CD14-positive monocyte (primary cell): ENCODE data around the gene EFCC1. TPM values are rescaled to one million over a fixed set of nuclear protein-coding genes. Genes with fewer than 3 reads are reported as not detected.

Source experiments
- DNase-seq, 3 donors: peaks; one replicate each; pipeline ENCODE4 v3.0.0-alpha.2; 2011 to 2022
- H2AFZ ChIP-seq: 2 replicates; pipeline ENCODE4 v1.6.0; 2012; ENCODE audit warnings: mild to moderate bottlenecking, low read depth, low read length, inconsistent platforms; ENCODE audit not compliant: insufficient read depth, poor library complexity, severe bottlenecking
- H3K27ac ChIP-seq, 2 donors: 1 replicate in 1 of 2; 2 replicates in 1 of 2; pipeline ENCODE4 v1.5.1; 2012 to 2013; ENCODE audit warnings: low read length in 2 of 2, control low read depth in 1 of 2, inconsistent platforms in 1 of 2, low read depth in 1 of 2, mild to moderate bottlenecking in 1 of 2
- H3K27me3 ChIP-seq, 2 donors: one replicate each; pipeline versions ENCODE4 v1.6.0 to v1.6.1; 2011 to 2013; ENCODE audit warnings: low read length in 2 of 2; ENCODE audit not compliant: control insufficient read depth in 2 of 2, insufficient read depth in 2 of 2
- H3K36me3 ChIP-seq, 2 donors: replicated peaks in 1 of 2; 1 replicate in 1 of 2; 2 replicates in 1 of 2; pipeline versions ENCODE4 v1.5.1 to v1.6.1; 2012 to 2013; ENCODE audit warnings: low read length in 2 of 2, control low read depth in 1 of 2, inconsistent platforms in 1 of 2, mild to moderate bottlenecking in 1 of 2; ENCODE audit not compliant: insufficient read depth in 2 of 2, control insufficient read depth in 1 of 2
- H3K4me1 ChIP-seq, 2 donors: 1 replicate in 1 of 2; 2 replicates in 1 of 2; pipeline versions ENCODE4 v1.5.1 to v1.6.1; 2012 to 2013; ENCODE audit warnings: low read length in 2 of 2, control low read depth in 1 of 2, inconsistent platforms in 1 of 2, mild to moderate bottlenecking in 1 of 2, moderate library complexity in 1 of 2; ENCODE audit not compliant: insufficient read depth in 2 of 2, control insufficient read depth in 1 of 2
- H3K4me2 ChIP-seq: replicated peaks from 2 replicates; pipeline ENCODE3; 2012; ENCODE audit warnings: low read length, moderate library complexity, mild to moderate bottlenecking; ENCODE audit not compliant: poor library complexity, severe bottlenecking; ENCODE audit errors: extremely low read depth
- H3K4me3 ChIP-seq, 3 experiments: fragments of 200-600 bp in 1 of 3; sonication (generic) in 1 of 3; replicated peaks in 1 of 3; 1 replicate in 2 of 3; 2 replicates in 1 of 3; pipeline ENCODE4 v1.5.1; 2011 to 2013; ENCODE audit warnings: low read length in 3 of 3, mild to moderate bottlenecking in 3 of 3, control low read depth in 2 of 3, low read depth in 2 of 3, inconsistent platforms in 1 of 3, moderate library complexity in 1 of 3
- H3K79me2 ChIP-seq: 2 replicates; pipeline ENCODE4 v1.6.0; 2012; ENCODE audit warnings: mild to moderate bottlenecking, control low read depth, inconsistent platforms, low read length, moderate library complexity; ENCODE audit not compliant: insufficient read depth
- H3K9ac ChIP-seq: 2 replicates; pipeline ENCODE4 v1.6.0; 2017; ENCODE audit warnings: low read length, mild to moderate bottlenecking; ENCODE audit not compliant: insufficient read depth, poor library complexity, severe bottlenecking
- H3K9me3 ChIP-seq, 2 donors: replicated peaks in 1 of 2; 1 replicate in 1 of 2; 2 replicates in 1 of 2; pipeline versions ENCODE4 v1.5.1 to v1.6.1; 2012 to 2013; ENCODE audit warnings: low read length in 2 of 2, control low read depth in 1 of 2; ENCODE audit not compliant: control insufficient read depth in 1 of 2, insufficient read depth in 1 of 2
- H4K20me1 ChIP-seq: 2 replicates; pipeline ENCODE4 v1.6.0; 2012; ENCODE audit warnings: mild to moderate bottlenecking, low read length, control low read depth, moderate library complexity; ENCODE audit not compliant: insufficient read depth
- H3K27ac Mint-ChIP-seq, 7 donors: one replicate each; pipeline ENCODE4 v1.8.0; 2020; ENCODE audit warnings: mild to moderate bottlenecking in 7 of 7, mixed read lengths in 7 of 7, moderate library complexity in 6 of 7, inconsistent platforms in 2 of 7
- H3K27me3 Mint-ChIP-seq, 3 donors: one replicate each; pipeline ENCODE4 v1.8.0; 2021 to 2022; ENCODE audit warnings: low read depth in 3 of 3, mild to moderate bottlenecking in 3 of 3, mixed read lengths in 3 of 3, moderate library complexity in 3 of 3, inconsistent platforms in 1 of 3
- H3K36me3 Mint-ChIP-seq, 2 donors: one replicate each; pipeline ENCODE4 v1.8.0; 2020; ENCODE audit warnings: mixed read lengths in 2 of 2, inconsistent platforms in 1 of 2, mild to moderate bottlenecking in 1 of 2
- H3K4me1 Mint-ChIP-seq: one replicate; pipeline ENCODE4 v1.8.0; 2020; ENCODE audit warnings: mild to moderate bottlenecking, mixed read lengths
- H3K4me3 Mint-ChIP-seq, 2 donors: one replicate each; pipeline ENCODE4 v1.8.0; 2020; ENCODE audit warnings: mild to moderate bottlenecking in 2 of 2, mixed read lengths in 2 of 2, moderate library complexity in 1 of 2
- H3K9me3 Mint-ChIP-seq, 7 donors: one replicate each; pipeline ENCODE4 v1.8.0; 2020 to 2022; ENCODE audit warnings: mixed read lengths in 7 of 7, mild to moderate bottlenecking in 6 of 7, moderate library complexity in 6 of 7, inconsistent platforms in 2 of 7
- WGBS: methylation state at CpG from one replicate; pipeline ENCODE4 v1.1.5; 2013; ENCODE audit warnings: missing lambda C conversion rate; ENCODE audit not compliant: insufficient coverage; 5-methylcytosine and 5-hydroxymethylcytosine counted together
- intact Hi-C, 2 donors: fragments of 100-400 bp; cut with micrococcal nuclease; formaldehyde crosslinking; loops; one replicate each; pipeline versions ENCODE4 v1.15.0 to v1.15.1; 2023
- polyA plus RNA-seq, 3 donors: library from polyadenylated mRNA; depleted of rRNA in 1 of 3; unstranded in 2 of 3; stranded (reverse) in 1 of 3; fragments of 300-500 nt in 2 of 3; fragments of >200 nt in 1 of 3; fragmentation: Illumina TruSeq in 2 of 3; gene quantifications; 1 replicate in 2 of 3; 2 replicates in 1 of 3; pipeline ENCODE4 v1.2.3, GENCODE V29; 2012 to 2021
- TF ChIP-seq, protein P1 (sequence below): fragments of 200-600 bp; IDR thresholded peaks from one replicate; pipeline ENCODE4 v1.8.0; 2022; ENCODE audit warnings: antibody characterized with exemption, mild to moderate bottlenecking

The EFCC1 gene
- polyA plus RNA-seq, 3 donors: 0.11 to 0.15 TPM; not detected in 1

- no peaks in the 10 kb centered on the region for H3K79me2 ChIP-seq
- H3K9me3 Mint-ChIP-seq: peaks cover 0 to 8% (median 6%) of the 10 kb centered on the region in 7 donors
Measured at GRCh38 chr3:129063841-129064482, 62.9 kb downstream of the EFCC1 start.

DNA sequence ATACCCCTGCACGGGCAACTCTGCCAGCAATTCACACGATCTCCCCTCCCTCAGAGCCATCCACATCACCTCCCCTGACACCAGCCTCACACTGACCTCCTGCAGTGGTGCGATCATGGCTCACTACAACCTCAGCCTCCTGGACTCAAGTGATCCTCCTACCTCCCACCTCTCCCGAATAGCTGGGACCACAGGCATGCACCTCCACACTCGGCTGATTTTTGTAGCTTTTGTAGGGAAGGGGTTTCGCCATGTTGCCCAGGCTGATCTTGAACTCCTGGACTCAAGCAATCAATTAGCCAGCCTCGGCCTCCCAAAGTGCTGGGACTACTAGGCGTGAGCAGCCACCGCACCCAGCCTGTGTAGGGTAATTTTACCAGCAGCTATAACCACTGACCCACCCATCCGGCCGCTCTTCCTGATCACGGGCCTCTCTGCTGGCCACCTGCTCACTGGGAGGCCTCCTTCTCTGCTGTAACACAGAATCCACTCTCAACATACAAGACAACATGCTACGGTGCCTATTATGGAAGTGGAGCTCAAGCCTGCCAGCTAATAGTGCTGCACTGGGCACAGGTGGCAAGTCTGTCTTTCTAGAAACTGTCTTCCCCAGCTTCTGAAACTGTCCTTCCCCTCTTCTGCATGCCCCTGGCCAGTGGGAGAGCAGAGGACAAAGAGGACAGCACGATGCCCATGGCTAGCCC, 64.1 kb downstream of the EFCC1 start:
- peaks cover 6 to 16% (median 14%) of the 10 kb centered on the region in 7 donors for H3K9me3 Mint-ChIP-seq
- intact Hi-C loops: no loop called here
- Histone ChIP-seq H3K4me2 (no peak overlapping the region), H3K4me1 (peaks cover 9 to 15% of the 10 kb centered on the region in 2 donors), H3K9me3 (peaks cover 0 to 4% of the 10 kb centered on the region in 2 donors), H3K27ac (no peak overlapping the region), H3K9ac (no peak overlapping the region), H3K27me3 (peaks cover 0 to 3% of the 10 kb centered on the region in 2 donors), H3K4me3 (no peak overlapping the region), H3K79me2 (no peaks in the 10 kb centered on the region), H4K20me1 (no peaks in the 10 kb centered on the region), H3K36me3 (no peaks in the 10 kb centered on the region), H2AFZ (no peak overlapping the region)
- H3K27me3 Mint-ChIP-seq: peaks cover 5 to 11% (median 9%) of the 10 kb centered on the region in 3 donors
- 94% methylated on average over 8 of the region's 14 CpGs for WGBS
- no peak for DNase-seq
- peak overlapping the region in 2 of 7 donors; percentile 9 to 10 for H3K27ac Mint-ChIP-seq
- TF ChIP-seq, protein P1, sequence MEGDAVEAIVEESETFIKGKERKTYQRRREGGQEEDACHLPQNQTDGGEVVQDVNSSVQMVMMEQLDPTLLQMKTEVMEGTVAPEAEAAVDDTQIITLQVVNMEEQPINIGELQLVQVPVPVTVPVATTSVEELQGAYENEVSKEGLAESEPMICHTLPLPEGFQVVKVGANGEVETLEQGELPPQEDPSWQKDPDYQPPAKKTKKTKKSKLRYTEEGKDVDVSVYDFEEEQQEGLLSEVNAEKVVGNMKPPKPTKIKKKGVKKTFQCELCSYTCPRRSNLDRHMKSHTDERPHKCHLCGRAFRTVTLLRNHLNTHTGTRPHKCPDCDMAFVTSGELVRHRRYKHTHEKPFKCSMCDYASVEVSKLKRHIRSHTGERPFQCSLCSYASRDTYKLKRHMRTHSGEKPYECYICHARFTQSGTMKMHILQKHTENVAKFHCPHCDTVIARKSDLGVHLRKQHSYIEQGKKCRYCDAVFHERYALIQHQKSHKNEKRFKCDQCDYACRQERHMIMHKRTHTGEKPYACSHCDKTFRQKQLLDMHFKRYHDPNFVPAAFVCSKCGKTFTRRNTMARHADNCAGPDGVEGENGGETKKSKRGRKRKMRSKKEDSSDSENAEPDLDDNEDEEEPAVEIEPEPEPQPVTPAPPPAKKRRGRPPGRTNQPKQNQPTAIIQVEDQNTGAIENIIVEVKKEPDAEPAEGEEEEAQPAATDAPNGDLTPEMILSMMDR: no peak
- H3K36me3 Mint-ChIP-seq: peaks cover 0 to 3% of the 10 kb centered on the region in 2 donors
- H3K4me1 Mint-ChIP-seq: peaks cover 12% of the 10 kb centered on the region
- H3K4me3 Mint-ChIP-seq: no peak overlapping the region

More at GRCh38 chr3:129063841-129064482, 62.9 kb downstream of the EFCC1 start:
- Mint-ChIP-seq H3K4me1 (peaks cover 15% of the 10 kb centered on the region), H3K4me3 (no peak overlapping the region), H3K27ac (no peak overlapping the region), H3K27me3 (peaks cover 3 to 9% (median 5%) of the 10 kb centered on the region in 3 donors), H3K36me3 (no peaks in the 10 kb centered on the region)
- peaks cover 0 to 3% of the 10 kb centered on the region in 2 donors for H3K27me3 ChIP-seq
- peaks cover 10 to 17% of the 10 kb centered on the region in 2 donors for H3K4me1 ChIP-seq
- H3K9ac ChIP-seq: no peak overlapping the region
- H2AFZ ChIP-seq: no peak overlapping the region
- intact Hi-C loops: no loop called here
- H3K9me3 ChIP-seq: peaks cover 0 to 4% of the 10 kb centered on the region in 2 donors
- H4K20me1 ChIP-seq: no peaks in the 10 kb centered on the region
- H3K27ac ChIP-seq: no peak overlapping the region
- H3K4me3 ChIP-seq: no peak overlapping the region
- no peaks in the 10 kb centered on the region for H3K36me3 ChIP-seq
- 95% methylated on average over 14 of the region's 15 CpGs for WGBS
- TF ChIP-seq, protein P1: no peak
- DNase-seq: no peak
- no peak overlapping the region for H3K4me2 ChIP-seq
